IPS DF 6.9 (cell line): ENCODE results near the gene NCOA1.
"Not testable (repeated sequence)": the region's sequence is repeated elsewhere in the genome, so short reads cannot be mapped to it uniquely, and the experiment has no call there.

Source experiments
- DNase-seq: peaks from one replicate; pipeline ENCODE4 v3.0.0-alpha.2; 2013; ENCODE audit warnings: low read depth, low spot score
- H3K27ac ChIP-seq: one replicate; pipeline ENCODE4 v1.5.1; 2013; ENCODE audit warnings: low read length, control low read depth
- H3K27me3 ChIP-seq: 2 replicates; pipeline ENCODE4 v1.6.1; 2013; ENCODE audit warnings: mild to moderate bottlenecking, low read length; ENCODE audit not compliant: control insufficient read depth, insufficient read depth
- H3K36me3 ChIP-seq: 2 replicates; pipeline ENCODE4 v1.6.1; 2013; ENCODE audit warnings: low read length; ENCODE audit not compliant: control insufficient read depth, insufficient read depth
- H3K4me1 ChIP-seq: 2 replicates; pipeline ENCODE4 v1.6.1; 2013; ENCODE audit warnings: low read length; ENCODE audit not compliant: control insufficient read depth, insufficient read depth
- H3K4me3 ChIP-seq: 2 replicates; pipeline ENCODE4 v1.5.1; 2013; ENCODE audit warnings: mild to moderate bottlenecking, low read length
- H3K9me3 ChIP-seq: 2 replicates; pipeline ENCODE4 v1.6.1; 2013; ENCODE audit warnings: low read length, inconsistent platforms; ENCODE audit not compliant: control insufficient read depth, insufficient read depth
- WGBS: extraction: QIAGEN DNeasy Blood & Tissue Kit; methylation state at CpG from one replicate; pipeline ENCODE4 v1.1.7; 2013; ENCODE audit warnings: mixed read lengths, missing lambda C conversion rate; ENCODE audit not compliant: insufficient read length, insufficient coverage; 5-methylcytosine and 5-hydroxymethylcytosine counted together

The NCOA1 gene

GRCh38 chr2:24570225-24570624 is 79.2 kb downstream of the NCOA1 start:
- WGBS: no CpG with 5 or more reads among the region's 1 CpG

GRCh38 chr2:24571828-24572442 is 80.9 kb downstream of the NCOA1 start:
- Histone ChIP-seq H3K27me3 (no peaks in the 10 kb centered on the region), H3K4me1 (no peaks in the 10 kb centered on the region), H3K36me3 (no peaks in the 10 kb centered on the region), H3K27ac (no peak overlapping the region), H3K4me3 (no peak overlapping the region), H3K9me3 (no peaks in the 10 kb centered on the region)
- no CpG with 5 or more reads among the region's 2 CpGs for WGBS
- no peak for DNase-seq

More at GRCh38 chr2:24570225-24570624, 79.2 kb downstream of the NCOA1 start:
- no peaks in the 10 kb centered on the region for H3K4me1 ChIP-seq
- H3K27ac ChIP-seq: no peak overlapping the region
- 0 out of 2 replicates have a peak, but pooled peaks cover 4% of the 10 kb centered on the region for H3K36me3 ChIP-seq
- no peaks in the 10 kb centered on the region for H3K27me3 ChIP-seq
- peaks cover 4% of the 10 kb centered on the region for H3K9me3 ChIP-seq
- DNase-seq: no peak
- H3K4me3 ChIP-seq: no peak overlapping the region

- Histone ChIP-seq H3K27ac (no peak overlapping the region), H3K4me1 (0 out of 2 replicates have a peak, but pooled peaks cover under 1% of the 10 kb centered on the region)
These were observed 85.1 kb downstream of the NCOA1 start for GRCh38 chr2:24576146-24576545.

GRCh38 chr2:24576617-24577016 is 85.6 kb downstream of the NCOA1 start:
- no peaks in the 10 kb centered on the region for H3K36me3 ChIP-seq
- no CpG with 5 or more reads among the region's 1 CpG for WGBS
- DNase-seq: no peak
- H3K4me3 ChIP-seq: no peak overlapping the region
- no peaks in the 10 kb centered on the region for H3K9me3 ChIP-seq
- H3K4me1 ChIP-seq: 0 out of 2 replicates have a peak, but pooled peaks cover 1% of the 10 kb centered on the region
- no peaks in the 10 kb centered on the region for H3K27me3 ChIP-seq
- H3K27ac ChIP-seq: no peak overlapping the region

More at GRCh38 chr2:24576146-24576545, 85.1 kb downstream of the NCOA1 start:
- no peak for DNase-seq
- H3K4me3 ChIP-seq: no peak overlapping the region
- no peaks in the 10 kb centered on the region for H3K27me3 ChIP-seq
- H3K36me3 ChIP-seq: no peaks in the 10 kb centered on the region
- no peaks in the 10 kb centered on the region for H3K9me3 ChIP-seq

GRCh38 chr2:24577481-24577880 is 86.4 kb downstream of the NCOA1 start:
- DNase-seq: no peak
- Histone ChIP-seq H3K36me3 (no peaks in the 10 kb centered on the region), H3K27ac (no peak overlapping the region), H3K27me3 (no peaks in the 10 kb centered on the region), H3K9me3 (no peaks in the 10 kb centered on the region), H3K4me1 (0 out of 2 replicates have a peak, but pooled peaks cover 1% of the 10 kb centered on the region), H3K4me3 (no peak overlapping the region)
- no CpG with 5 or more reads among the region's 2 CpGs for WGBS

- Histone ChIP-seq H3K4me1 (0 out of 2 replicates have a peak, but pooled peaks cover 1% of the 10 kb centered on the region), H3K27ac (no peak overlapping the region), H3K27me3 (no peaks in the 10 kb centered on the region), H3K36me3 (no peaks in the 10 kb centered on the region), H3K9me3 (no peaks in the 10 kb centered on the region), H3K4me3 (no peak overlapping the region)
- no CpG with 5 or more reads among the region's 4 CpGs for WGBS
- no peak for DNase-seq
These were observed 88.2 kb downstream of the NCOA1 start for GRCh38 chr2:24579053-24579803.

GRCh38 chr2:24580561-24580960 is 89.5 kb downstream of the NCOA1 start:
- Histone ChIP-seq H3K4me3 (no peak overlapping the region), H3K27me3 (no peaks in the 10 kb centered on the region), H3K36me3 (no peaks in the 10 kb centered on the region), H3K4me1 (0 out of 2 replicates have a peak, but pooled peaks cover 1% of the 10 kb centered on the region), H3K9me3 (no peaks in the 10 kb centered on the region), H3K27ac (no peak overlapping the region)
- no CpG with 5 or more reads among the region's 1 CpG for WGBS
- DNase-seq: no peak

- H3K9me3 ChIP-seq, H3K27me3 ChIP-seq, H3K4me3 ChIP-seq, H3K4me1 ChIP-seq, H3K36me3 ChIP-seq, H3K27ac ChIP-seq, DNase-seq: not testable (repeated sequence)
- WGBS: no CpG with 5 or more reads among the region's 1 CpG
These were observed 90.9 kb downstream of the NCOA1 start for GRCh38 chr2:24581971-24582370.

- Histone ChIP-seq H3K9me3 (no peaks in the 10 kb centered on the region), H3K27ac (no peak overlapping the region), H3K36me3 (no peaks in the 10 kb centered on the region), H3K4me1 (no peaks in the 10 kb centered on the region), H3K27me3 (no peaks in the 10 kb centered on the region), H3K4me3 (no peak overlapping the region)
- no peak for DNase-seq
- no CpG with 5 or more reads among the region's 3 CpGs for WGBS
These were observed 95.9 kb downstream of the NCOA1 start for GRCh38 chr2:24586955-24587354.

GRCh38 chr2:24588294-24588693 is 97.2 kb downstream of the NCOA1 start:
- WGBS: no CpG with 5 or more reads among the region's 5 CpGs

More at GRCh38 chr2:24588294-24588693, 97.2 kb downstream of the NCOA1 start:
- Histone ChIP-seq H3K9me3 (no peaks in the 10 kb centered on the region), H3K4me3 (no peak overlapping the region), H3K4me1 (no peaks in the 10 kb centered on the region; the same call in 1 of the 2 replicates), H3K27ac (no peak overlapping the region), H3K36me3 (no peaks in the 10 kb centered on the region), H3K27me3 (no peaks in the 10 kb centered on the region)
- DNase-seq: no peak
